Esophagus (tissue), 2 donors: ENCODE results near the gene CCDC187. TPM values are rescaled to one million over a fixed set of nuclear protein-coding genes. Genes with fewer than 3 reads are reported as not detected.

Experiments used
- H3K27ac ChIP-seq, 2 donors: one replicate each; pipeline ENCODE4 v1.5.1; 2013; ENCODE audit warnings: low read depth in 2 of 2, mild to moderate bottlenecking in 2 of 2, inconsistent platforms in 1 of 2, low read length in 1 of 2, moderate library complexity in 1 of 2
- H3K27me3 ChIP-seq, 2 donors: one replicate each; pipeline ENCODE4 v1.6.1; 2013; ENCODE audit warnings: low read length in 2 of 2, control low read depth in 1 of 2, mild to moderate bottlenecking in 1 of 2; ENCODE audit not compliant: insufficient read depth in 2 of 2, control insufficient read depth in 1 of 2
- H3K36me3 ChIP-seq, 2 donors: one replicate each; pipeline ENCODE4 v1.6.1; 2013; ENCODE audit warnings: low read length in 1 of 2; ENCODE audit not compliant: control insufficient read depth in 2 of 2, insufficient read depth in 2 of 2
- H3K4me1 ChIP-seq, 2 donors: one replicate each; pipeline ENCODE4 v1.6.1; 2013; ENCODE audit warnings: low read length in 1 of 2; ENCODE audit not compliant: control insufficient read depth in 2 of 2, insufficient read depth in 2 of 2
- H3K4me3 ChIP-seq, 2 donors: one replicate each; pipeline ENCODE4 v1.5.1; 2013; ENCODE audit warnings: low read length in 2 of 2, mild to moderate bottlenecking in 2 of 2, low read depth in 1 of 2, moderate library complexity in 1 of 2
- H3K9me3 ChIP-seq, 2 donors: one replicate each; pipeline ENCODE4 v1.6.1; 2013; ENCODE audit warnings: mild to moderate bottlenecking in 2 of 2, low read depth in 1 of 2, low read length in 1 of 2, moderate library complexity in 1 of 2; ENCODE audit not compliant: control insufficient read depth in 2 of 2, insufficient read depth in 1 of 2
- WGBS, 2 donors: extraction: QIAGEN DNeasy Blood & Tissue Kit; methylation state at CpG; one replicate each; pipeline ENCODE4 v1.1.7; 2013; 5-methylcytosine and 5-hydroxymethylcytosine counted together
- polyA plus RNA-seq, 2 donors: library from polyadenylated mRNA; stranded (reverse); fragments of 200-250 nt; gene quantifications; one replicate each; pipeline ENCODE4 v1.2.3, GENCODE V29; 2013
- donor health status: healthy with polysubstance abuse.
- donor health status: Bipolar disorder and iron deficiency.

CCDC187 gene
- polyA plus RNA-seq, 2 donors: not detected

- Histone ChIP-seq H3K9me3 (peaks cover 0 to 2% of the 10 kb centered on the region in 2 donors), H3K27ac (no peak overlapping the region), H3K4me1 (peaks cover 0 to 2% of the 10 kb centered on the region in 2 donors), H3K4me3 (no peak overlapping the region), H3K27me3 (peaks cover 5 to 10% of the 10 kb centered on the region in 2 donors), H3K36me3 (peaks cover 0 to 21% of the 10 kb centered on the region in 2 donors)
- WGBS, 2 donors: 85 to 86% methylated on average over 17 of the region's 17 CpGs
Measured at GRCh38 chr9:136208675-136209074, 95.2 kb downstream of the CCDC187 start.

GRCh38 chr9:136207616-136208015, 96.3 kb downstream of the CCDC187 start:
- peaks cover 5 to 16% of the 10 kb centered on the region in 2 donors for H3K27me3 ChIP-seq
- no peak overlapping the region for H3K27ac ChIP-seq
- H3K36me3 ChIP-seq: peaks cover 0 to 12% of the 10 kb centered on the region in 2 donors
- WGBS, 2 donors: 88% methylated on average over 9 of the region's 9 CpGs
- H3K4me1 ChIP-seq: peaks cover 0 to 2% of the 10 kb centered on the region in 2 donors
- H3K4me3 ChIP-seq: no peak overlapping the region
- no peaks in the 10 kb centered on the region for H3K9me3 ChIP-seq

- peaks cover 8 to 25% of the 10 kb centered on the region in 2 donors for H3K27me3 ChIP-seq
- H3K36me3 ChIP-seq: peaks cover 0 to 12% of the 10 kb centered on the region in 2 donors
- no peak overlapping the region for H3K27ac ChIP-seq
- H3K4me1 ChIP-seq: peaks cover 0 to 2% of the 10 kb centered on the region in 2 donors
- H3K4me3 ChIP-seq: no peak overlapping the region
- no peaks in the 10 kb centered on the region for H3K9me3 ChIP-seq
- 79 to 81% methylated on average over 16 of the region's 16 CpGs for WGBS, 2 donors
Measured at GRCh38 chr9:136206602-136207275, 97.2 kb downstream of the CCDC187 start.

- WGBS, 2 donors: 78 to 83% methylated on average over 5 of the region's 5 CpGs
- H3K27me3 ChIP-seq: peaks cover 8 to 33% of the 10 kb centered on the region in 2 donors
Measured at GRCh38 chr9:136205707-136205992, 98.2 kb downstream of the CCDC187 start.

GRCh38 chr9:136204838-136205706, 98.8 kb downstream of the CCDC187 start, which contains the start of gene LHX3:
TSS of gene LHX3 (minus strand) at chr9:136205128. CDS start at chr9:136205012, 116 bp downstream.
- 12 to 13% methylated on average over 58 to 70 of the region's 70 CpGs for WGBS, 2 donors
- Histone ChIP-seq H3K27me3 (peaks cover 9 to 38% of the 10 kb centered on the region in 2 donors), H3K4me1 (peaks cover 0 to 2% of the 10 kb centered on the region in 2 donors), H3K4me3 (no peak within 1 kb of the TSS), H3K36me3 (peaks cover 0 to 3% of the 10 kb centered on the region in 2 donors), H3K27ac (no peak within 1 kb of the TSS), H3K9me3 (no peaks in the 10 kb centered on the region)

More at GRCh38 chr9:136205707-136205992, 98.2 kb downstream of the CCDC187 start:
- peaks cover 0 to 6% of the 10 kb centered on the region in 2 donors for H3K36me3 ChIP-seq
- no peaks in the 10 kb centered on the region for H3K9me3 ChIP-seq
- H3K4me3 ChIP-seq: no peak overlapping the region
- H3K27ac ChIP-seq: no peak overlapping the region
- peaks cover 0 to 2% of the 10 kb centered on the region in 2 donors for H3K4me1 ChIP-seq

GRCh38 chr9:136204145-136204805, 99.6 kb downstream of the CCDC187 start:
- Histone ChIP-seq H3K27me3 (peaks cover 14 to 44% of the 10 kb centered on the region in 2 donors), H3K4me3 (no peak overlapping the region), H3K36me3 (peaks cover 0 to 3% of the 10 kb centered on the region in 2 donors), H3K4me1 (peaks cover 0 to 5% of the 10 kb centered on the region in 2 donors), H3K27ac (no peak overlapping the region), H3K9me3 (peaks cover 0 to 3% of the 10 kb centered on the region in 2 donors)
- 48 to 50% methylated on average over 22 to 25 of the region's 25 CpGs for WGBS, 2 donors

- Histone ChIP-seq H3K36me3 (peaks cover 0 to 1% of the 10 kb centered on the region in 2 donors), H3K27ac (no peak overlapping the region)
- 17 to 24% methylated on average over 29 to 33 of the region's 33 CpGs for WGBS, 2 donors
Measured at GRCh38 chr9:136203408-136204144, 100.3 kb downstream of the CCDC187 start.

GRCh38 chr9:136202454-136203407, 101.2 kb downstream of the CCDC187 start:
- no peak overlapping the region for H3K4me3 ChIP-seq
- 13 to 21% methylated on average over 67 to 99 of the region's 99 CpGs for WGBS, 2 donors
- peaks cover 0 to 3% of the 10 kb centered on the region in 2 donors for H3K9me3 ChIP-seq
- H3K4me1 ChIP-seq: peaks cover 5 to 7% of the 10 kb centered on the region in 2 donors
- no peaks in the 10 kb centered on the region for H3K36me3 ChIP-seq
- H3K27me3 ChIP-seq: peaks cover 14 to 55% of the 10 kb centered on the region in 2 donors
- H3K27ac ChIP-seq: no peak overlapping the region

More at GRCh38 chr9:136203408-136204144, 100.3 kb downstream of the CCDC187 start:
- H3K4me1 ChIP-seq: peaks cover 3 to 5% of the 10 kb centered on the region in 2 donors
- H3K9me3 ChIP-seq: peaks cover 0 to 3% of the 10 kb centered on the region in 2 donors
- H3K4me3 ChIP-seq: no peak overlapping the region
- H3K27me3 ChIP-seq: peaks cover 14 to 49% of the 10 kb centered on the region in 2 donors
